Measurements from ENCODE around the gene CD80. TPM values are rescaled to one million over a fixed set of nuclear protein-coding genes. Genes with fewer than 3 reads are reported as not detected.

CD80 gene
- total RNA-seq, 1 experiment from 2014 or later = not detected

GRCh38 chr3:119560160-119560559, 746 bp upstream of the CD80 start:
- Histone ChIP-seq H3K9ac (ENCODE audit: low read length) (no peak overlapping the region), H3K9me2 (ENCODE audit: insufficient read depth) (no peaks in the 10 kb centered on the region), H3K4me1 (ENCODE audit: control insufficient read depth in 1 of 2, insufficient read depth in 2 of 2, low read length in 2 of 2) (peaks cover 0 to 5% of the 10 kb centered on the region in 2 experiments; a peak in 1 of 4 replicates), H2AFZ (ENCODE audit: low read depth, low read length, poor library complexity, severe bottlenecking) (no peak overlapping the region), H3K27me3 (ENCODE audit: insufficient read depth, low read length) (no peaks in the 10 kb centered on the region), H3K27ac (ENCODE audit: low read depth, low read length) (no peak overlapping the region), H3K79me2 (ENCODE audit: insufficient read depth, low read length) (no peaks in the 10 kb centered on the region), H3K9me3 (ENCODE audit: control insufficient read depth in 1 of 2, insufficient read depth in 1 of 2, low read depth in 1 of 2, low read length in 2 of 2) (no peaks in the 10 kb centered on the region), H3K4me3 (replicated peaks in 1 of 2; ENCODE audit: low read depth in 1 of 2, low read length in 2 of 2) (no peak overlapping the region), H4K20me1 (ENCODE audit: insufficient read depth) (no peaks in the 10 kb centered on the region), H3K36me3 (ENCODE audit: control insufficient read depth in 1 of 2, insufficient read depth in 2 of 2, low read length in 2 of 2) (no peaks in the 10 kb centered on the region), H3K4me2 (ENCODE audit: low read length) (0 out of 2 replicates have a peak overlapping the region, but pooled peaks have one; percentile 51)
- ChIA-PET POLR2A (no interaction called here), RAD21 (ENCODE audit: low non-redundant PET in 1 of 2, low total read pairs in 2 of 2, uncharacterized antibody in 2 of 2, unreplicated experiment in 2 of 2) (no interaction called here), CTCF (interaction anchor here (0.7 to 1.6 kb wide), 3 partner anchors 9 to 676 kb away, joined by 3 to 5 read pairs (median 3); no protein-coding TSS in a partner anchor)
- DNase-seq (ENCODE audit: low read depth, low spot score) = no peak
- TF ChIP-seq SP1 (IDR thresholded peaks at IDR 0.05; ENCODE audit: low read depth) = no peak
- intact Hi-C loops (cut with micrococcal nuclease) = no loop called here
- ATAC-seq = no peak
- BruUV-seq (replicated peaks) = no TSS peak

GRCh38 chr3:119558626-119559317, 642 bp downstream of the CD80 start:
- H3K79me2 ChIP-seq (ENCODE audit: insufficient read depth, low read length) = no peaks in the 10 kb centered on the region
- H4K20me1 ChIP-seq (ENCODE audit: insufficient read depth) = no peaks in the 10 kb centered on the region
- ChIA-PET POLR2A (no interaction called here), RAD21 (ENCODE audit: low non-redundant PET in 1 of 2, low total read pairs in 2 of 2, uncharacterized antibody in 2 of 2, unreplicated experiment in 2 of 2) (no interaction called here), CTCF (interaction anchor here (1.6 kb wide), 1 partner anchor 122 kb away, joined by 5 read pairs; no protein-coding TSS in a partner anchor)
- H3K9ac ChIP-seq (ENCODE audit: low read length) = no peak overlapping the region
- H3K27me3 ChIP-seq (ENCODE audit: insufficient read depth, low read length) = no peaks in the 10 kb centered on the region
- H3K36me3 ChIP-seq (ENCODE audit: control insufficient read depth in 1 of 2, insufficient read depth in 2 of 2, low read length in 2 of 2) = no peaks in the 10 kb centered on the region
- H3K9me3 ChIP-seq (ENCODE audit: control insufficient read depth in 1 of 2, insufficient read depth in 1 of 2, low read depth in 1 of 2, low read length in 2 of 2) = no peaks in the 10 kb centered on the region
- no peak overlapping the region for H3K4me3 ChIP-seq (replicated peaks in 1 of 2; ENCODE audit: low read depth in 1 of 2, low read length in 2 of 2)
- intact Hi-C loops (cut with micrococcal nuclease) = loop anchor here (1.0 kb wide), 1 partner anchor 283 kb away; no protein-coding TSS in a partner anchor
- no TSS peak for BruUV-seq (replicated peaks)
- peak overlapping the region; percentile 62 for H2AFZ ChIP-seq (ENCODE audit: low read depth, low read length, poor library complexity, severe bottlenecking)
- no peak overlapping the region for H3K4me2 ChIP-seq (ENCODE audit: low read length)
- ATAC-seq (no peak), DNase-seq (ENCODE audit: low read depth, low spot score) (no peak)
- TF ChIP-seq SP1 (IDR thresholded peaks at IDR 0.05; ENCODE audit: low read depth) (no peak), POLR2A (IDR thresholded peaks at IDR 0.05; ENCODE audit: borderline replicate concordance, extremely low read depth, insufficient read depth, insufficient read length) (no peak), SIN3A (IDR thresholded peaks at IDR 0.05; ENCODE audit: low read depth) (no peak), SRF (IDR thresholded peaks at IDR 0.05; ENCODE audit: low read depth) (no peak), MAX (IDR thresholded peaks at IDR 0.05) (no peak), RAD21 (IDR thresholded peaks at IDR 0.05; ENCODE audit: low read depth) (no peak), ZFX (IDR thresholded peaks at IDR 0.05) (no peak), YY1 (IDR thresholded peaks at IDR 0.05; ENCODE audit: extremely low read depth, insufficient replicate concordance, low read depth, low read length) (no peak), CEBPB (IDR thresholded peaks at IDR 0.05; ENCODE audit: low read depth) (no peak), POLR2AphosphoS5 (IDR thresholded peaks at IDR 0.05; ENCODE audit: low read depth, low read length) (no peak), EZH2 (IDR thresholded peaks at IDR 0.05) (no peak), REST (IDR thresholded peaks at IDR 0.05; ENCODE audit: low read depth) (no peak), CBX3 (IDR thresholded peaks at IDR 0.05; ENCODE audit: low read depth) (no peak), JUND (IDR thresholded peaks at IDR 0.05) (no peak), EZH2phosphoT487 (IDR thresholded peaks at IDR 0.05; ENCODE audit: borderline replicate concordance) (no peak), EGR1 (IDR thresholded peaks at IDR 0.05; ENCODE audit: low read depth) (no peak)
- peaks cover 0 to 5% of the 10 kb centered on the region in 2 experiments; a peak in 1 of 4 replicates for H3K4me1 ChIP-seq (ENCODE audit: control insufficient read depth in 1 of 2, insufficient read depth in 2 of 2, low read length in 2 of 2)
- no peak overlapping the region for H3K27ac ChIP-seq (ENCODE audit: low read depth, low read length)
- H3K9me2 ChIP-seq (ENCODE audit: insufficient read depth) = no peaks in the 10 kb centered on the region
